Bronchial epithelial cell (primary cell): ENCODE data around the gene CDK12. TPM values are rescaled to one million over a fixed set of nuclear protein-coding genes. Genes with fewer than 3 reads are reported as not detected.
A peak's percentile ranks its signal among the peaks of the same experiment; 100 is the strongest.
"Not testable (repeated sequence)": the region's sequence is repeated elsewhere in the genome, so short reads cannot be mapped to it uniquely, and the experiment has no call there.

Source experiments
- DNase-seq: peaks from one replicate; pipeline ENCODE4 v3.0.0-alpha.2; 2010; ENCODE audit warnings: low read depth
- FAIRE-seq: peaks from 2 replicates; lab custom pipeline; 2011; peaks lifted over from hg19 to GRCh38; lab: Jason Lieb, UNC
- H3K27me3 ChIP-seq: 2 replicates; pipeline ENCODE4 v1.5.1; 2011; ENCODE audit warnings: low read length; ENCODE audit not compliant: control insufficient read depth, insufficient read depth
- H3K36me3 ChIP-seq: 2 replicates; pipeline ENCODE4 v1.5.1; 2011; ENCODE audit warnings: low read length; ENCODE audit not compliant: control insufficient read depth, insufficient read depth
- H3K4me3 ChIP-seq: 2 replicates; pipeline ENCODE4 v1.5.1; 2011; ENCODE audit warnings: mild to moderate bottlenecking, low read depth, low read length, control low read depth
- total RNA-seq: library from RNA; depleted of rRNA; stranded (reverse); fragments of >200 nt; gene quantifications from 2 replicates; pipeline ENCODE4 v1.2.1, GENCODE V29; 2014
- TF ChIP-seq, protein P1 (sequence below): IDR thresholded peaks from 2 replicates; pipeline ENCODE4 v1.5.1; 2011; ENCODE audit warnings: mild to moderate bottlenecking, moderate library complexity, low read length, control low read depth, inconsistent platforms; ENCODE audit not compliant: insufficient read depth, severe bottlenecking

Gene CDK12
- total RNA-seq, 1 donor from 2014 or later = 19.7 TPM

- no peak for FAIRE-seq
- Histone ChIP-seq H3K27me3 (no peaks in the 10 kb centered on the region), H3K4me3 (no peak overlapping the region), H3K36me3 (peaks cover 10% of the 10 kb centered on the region)
- TF ChIP-seq, protein P1, sequence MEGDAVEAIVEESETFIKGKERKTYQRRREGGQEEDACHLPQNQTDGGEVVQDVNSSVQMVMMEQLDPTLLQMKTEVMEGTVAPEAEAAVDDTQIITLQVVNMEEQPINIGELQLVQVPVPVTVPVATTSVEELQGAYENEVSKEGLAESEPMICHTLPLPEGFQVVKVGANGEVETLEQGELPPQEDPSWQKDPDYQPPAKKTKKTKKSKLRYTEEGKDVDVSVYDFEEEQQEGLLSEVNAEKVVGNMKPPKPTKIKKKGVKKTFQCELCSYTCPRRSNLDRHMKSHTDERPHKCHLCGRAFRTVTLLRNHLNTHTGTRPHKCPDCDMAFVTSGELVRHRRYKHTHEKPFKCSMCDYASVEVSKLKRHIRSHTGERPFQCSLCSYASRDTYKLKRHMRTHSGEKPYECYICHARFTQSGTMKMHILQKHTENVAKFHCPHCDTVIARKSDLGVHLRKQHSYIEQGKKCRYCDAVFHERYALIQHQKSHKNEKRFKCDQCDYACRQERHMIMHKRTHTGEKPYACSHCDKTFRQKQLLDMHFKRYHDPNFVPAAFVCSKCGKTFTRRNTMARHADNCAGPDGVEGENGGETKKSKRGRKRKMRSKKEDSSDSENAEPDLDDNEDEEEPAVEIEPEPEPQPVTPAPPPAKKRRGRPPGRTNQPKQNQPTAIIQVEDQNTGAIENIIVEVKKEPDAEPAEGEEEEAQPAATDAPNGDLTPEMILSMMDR = no peak
- peak; percentile 30 for DNase-seq
Observed at GRCh38 chr17:39487946-39488345, 26.7 kb downstream of the CDK12 start.

DNA sequence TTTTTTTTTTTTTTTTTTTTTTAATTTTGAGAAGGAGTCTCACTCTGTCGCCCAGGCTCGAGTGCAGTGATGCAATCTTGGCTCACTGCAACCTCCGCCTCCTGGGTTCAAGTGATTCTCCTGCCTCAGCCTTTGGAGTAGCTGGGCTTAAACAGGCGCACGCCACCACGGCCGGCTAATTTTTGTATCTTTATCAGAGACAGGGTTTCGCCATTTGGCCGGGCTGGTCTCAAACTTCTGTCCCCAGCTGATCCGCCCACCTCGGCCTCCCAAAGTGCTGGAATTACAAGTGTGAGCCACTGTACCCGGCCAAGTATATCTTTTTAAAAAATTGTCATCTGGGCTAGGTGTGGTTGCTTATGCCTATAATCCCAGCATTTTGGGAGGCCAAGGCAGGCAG lies 35.6 kb downstream of the CDK12 start:
- not testable (repeated sequence) for DNase-seq, H3K4me3 ChIP-seq, FAIRE-seq, H3K27me3 ChIP-seq
- peaks cover 14% of the 10 kb centered on the region for H3K36me3 ChIP-seq

GRCh38 chr17:39507511-39507910 lies 46.2 kb downstream of the CDK12 start:
- FAIRE-seq (no peak), DNase-seq (no peak)
- no peak overlapping the region for H3K4me3 ChIP-seq
- H3K27me3 ChIP-seq = no peaks in the 10 kb centered on the region
- TF ChIP-seq, protein P1 = no peak
- peaks cover 6% of the 10 kb centered on the region for H3K36me3 ChIP-seq

- TF ChIP-seq, protein P1 = no peak
- Histone ChIP-seq H3K4me3 (no peak overlapping the region), H3K27me3 (no peaks in the 10 kb centered on the region), H3K36me3 (peaks cover 4% of the 10 kb centered on the region)
- no peak for DNase-seq
- FAIRE-seq = no peak
Observed at GRCh38 chr17:39508987-39509386, 47.7 kb downstream of the CDK12 start.

DNA sequence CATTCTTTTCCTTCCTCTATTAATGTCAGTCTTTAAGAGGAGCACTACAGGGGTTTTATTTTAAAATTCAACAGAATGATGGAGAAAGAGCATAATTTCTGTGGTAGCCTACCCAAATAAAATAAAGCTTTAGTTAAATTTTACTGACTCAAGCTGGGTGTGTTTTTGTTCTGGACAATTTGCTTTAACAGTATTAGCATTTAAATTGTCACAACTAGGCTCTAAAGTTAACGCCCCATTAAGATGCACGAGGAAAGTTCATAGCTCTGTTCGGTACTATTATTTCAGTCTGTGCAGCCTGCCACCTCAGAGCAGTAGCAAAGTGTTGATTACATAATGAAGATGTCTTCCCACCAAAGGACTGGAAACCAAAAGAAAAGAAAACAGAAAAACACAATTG lies 52.0 kb downstream of the CDK12 start:
- Histone ChIP-seq H3K4me3 (no peak overlapping the region), H3K36me3 (peaks cover 5% of the 10 kb centered on the region), H3K27me3 (no peaks in the 10 kb centered on the region)
- FAIRE-seq = no peak
- DNase-seq = no peak
- TF ChIP-seq, protein P1 = no peak

DNA sequence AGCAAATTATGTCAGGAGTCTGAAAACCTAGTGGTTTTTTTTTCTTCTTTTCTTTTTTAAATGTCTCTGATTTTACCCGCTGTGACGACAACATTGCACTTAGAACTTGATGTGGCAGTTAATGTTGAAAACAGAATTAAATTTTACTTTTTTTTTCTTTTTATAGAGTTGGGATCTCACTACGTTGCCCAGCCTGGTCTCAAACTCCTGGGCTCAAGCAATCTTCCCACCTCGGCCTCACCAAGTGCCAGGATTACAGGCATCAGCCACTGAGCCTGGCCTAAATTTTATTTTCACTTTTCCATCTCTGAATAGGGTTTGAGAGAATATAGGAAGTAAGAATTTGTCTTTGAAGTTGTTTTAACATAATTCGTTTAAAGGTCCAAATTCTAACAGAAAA lies 52.6 kb downstream of the CDK12 start:
- H3K36me3 ChIP-seq = peaks cover 6% of the 10 kb centered on the region
- no peak for FAIRE-seq

More for the DNA sequence above, 52.6 kb downstream of the CDK12 start:
- TF ChIP-seq, protein P1 = no peak
- no peak for DNase-seq
- Histone ChIP-seq H3K4me3 (no peak overlapping the region), H3K27me3 (no peaks in the 10 kb centered on the region)
